A673 (cell line): ENCODE measurements around the gene SLC52A1.

ENCODE experiments used
- EZH2 ChIP-seq: fragments of 200-600 bp; sonication (generic); IDR thresholded peaks from 2 replicates; pipeline ENCODE4 v1.6.1; 2017; ENCODE audit warnings: borderline replicate concordance, low read depth, mild to moderate bottlenecking, mixed read lengths, antibody characterized with exemption, low read length; ENCODE audit not compliant: poor library complexity, severe bottlenecking
- TF ChIP-seq, protein P1 (sequence below): fragments of 300-800, 200-600 bp; sonication (generic); conservative IDR thresholded peaks from 2 replicates; pipeline ENCODE4 v1.5.1; 2017; ENCODE audit warnings: low read depth, mild to moderate bottlenecking, antibody characterized with exemption, low read length, moderate library complexity, mixed read lengths

- TF ChIP-seq, protein P1, sequence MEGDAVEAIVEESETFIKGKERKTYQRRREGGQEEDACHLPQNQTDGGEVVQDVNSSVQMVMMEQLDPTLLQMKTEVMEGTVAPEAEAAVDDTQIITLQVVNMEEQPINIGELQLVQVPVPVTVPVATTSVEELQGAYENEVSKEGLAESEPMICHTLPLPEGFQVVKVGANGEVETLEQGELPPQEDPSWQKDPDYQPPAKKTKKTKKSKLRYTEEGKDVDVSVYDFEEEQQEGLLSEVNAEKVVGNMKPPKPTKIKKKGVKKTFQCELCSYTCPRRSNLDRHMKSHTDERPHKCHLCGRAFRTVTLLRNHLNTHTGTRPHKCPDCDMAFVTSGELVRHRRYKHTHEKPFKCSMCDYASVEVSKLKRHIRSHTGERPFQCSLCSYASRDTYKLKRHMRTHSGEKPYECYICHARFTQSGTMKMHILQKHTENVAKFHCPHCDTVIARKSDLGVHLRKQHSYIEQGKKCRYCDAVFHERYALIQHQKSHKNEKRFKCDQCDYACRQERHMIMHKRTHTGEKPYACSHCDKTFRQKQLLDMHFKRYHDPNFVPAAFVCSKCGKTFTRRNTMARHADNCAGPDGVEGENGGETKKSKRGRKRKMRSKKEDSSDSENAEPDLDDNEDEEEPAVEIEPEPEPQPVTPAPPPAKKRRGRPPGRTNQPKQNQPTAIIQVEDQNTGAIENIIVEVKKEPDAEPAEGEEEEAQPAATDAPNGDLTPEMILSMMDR, result no peak
- no peak for TF ChIP-seq EZH2
Observed at GRCh38 chr17:5080591-5080990, 45.4 kb upstream of the SLC52A1 start.
